Measurements from ENCODE around the gene TIMM13.
A peak's percentile ranks its signal among the peaks of the same experiment; 100 is the strongest.
"Not testable (repeated sequence)": the region's sequence is repeated elsewhere in the genome, so short reads cannot be mapped to it uniquely, and the experiment has no call there.

TIMM13 gene
- 9.2 to 15.2 (median 12.0) reads per million in 3 donors for total RNA-seq

- Histone ChIP-seq H3K27me3 (replicated peaks; ENCODE audit: control insufficient read depth, insufficient read depth, low read length, poor library complexity, severe bottlenecking) (no peaks in the 10 kb centered on the region), H3K4me1 (ENCODE audit: control insufficient read depth, insufficient read depth, low read length, poor library complexity, severe bottlenecking) (peaks cover 25% of the 10 kb centered on the region), H3K36me3 (ENCODE audit: control insufficient read depth, insufficient read depth, low read length) (peaks cover 18% of the 10 kb centered on the region), H3K9me3 (ENCODE audit: control insufficient read depth, low read length) (no peaks in the 10 kb centered on the region), H3K4me3 (ENCODE audit: insufficient read depth, low read depth, low read length, poor library complexity, severe bottlenecking) (peak within 1 kb of the TSS; percentile 96), H3K27ac (ENCODE audit: insufficient read depth, low read length, poor library complexity, severe bottlenecking) (peak within 1 kb of the TSS; percentile 98)
- DNase-seq, result peak; percentile 91 to 94 (median 94)
Observed at GRCh38 chr19:2427429-2428320, at the start of gene TIMM13. Gene TIMM13, minus strand, starts transcription at chr19:2427586. Its CDS starts 53 bp downstream, at chr19:2427533.

- H3K4me3 ChIP-seq (ENCODE audit: insufficient read depth, low read depth, low read length, poor library complexity, severe bottlenecking), result peak overlapping the region; percentile 94
- peak; percentile 41 to 51 (median 51) for DNase-seq
- H3K9me3 ChIP-seq (ENCODE audit: control insufficient read depth, low read length), result no peaks in the 10 kb centered on the region
- no peaks in the 10 kb centered on the region for H3K27me3 ChIP-seq (replicated peaks; ENCODE audit: control insufficient read depth, insufficient read depth, low read length, poor library complexity, severe bottlenecking)
- peaks cover 26% of the 10 kb centered on the region for H3K4me1 ChIP-seq (ENCODE audit: control insufficient read depth, insufficient read depth, low read length, poor library complexity, severe bottlenecking)
- H3K36me3 ChIP-seq (ENCODE audit: control insufficient read depth, insufficient read depth, low read length), result peaks cover 12% of the 10 kb centered on the region
- H3K27ac ChIP-seq (ENCODE audit: insufficient read depth, low read length, poor library complexity, severe bottlenecking), result peak overlapping the region; percentile 89
Observed at GRCh38 chr19:2476451-2477140, 49.2 kb upstream of the TIMM13 start.

- Histone ChIP-seq H3K4me3 (ENCODE audit: insufficient read depth, low read depth, low read length, poor library complexity, severe bottlenecking) (peak within 1 kb of the TSS; percentile 94), H3K27me3 (replicated peaks; ENCODE audit: control insufficient read depth, insufficient read depth, low read length, poor library complexity, severe bottlenecking) (no peaks in the 10 kb centered on the region), H3K4me1 (ENCODE audit: control insufficient read depth, insufficient read depth, low read length, poor library complexity, severe bottlenecking) (peaks cover 26% of the 10 kb centered on the region), H3K27ac (ENCODE audit: insufficient read depth, low read length, poor library complexity, severe bottlenecking) (peak within 1 kb of the TSS; percentile 89), H3K36me3 (ENCODE audit: control insufficient read depth, insufficient read depth, low read length) (peaks cover 12% of the 10 kb centered on the region), H3K9me3 (ENCODE audit: control insufficient read depth, low read length) (no peaks in the 10 kb centered on the region)
- DNase-seq, result peak; percentile 94 to 98 (median 96)
Observed at GRCh38 chr19:2475702-2476450, 48.5 kb upstream of the TIMM13 start, which contains the start of gene GADD45B. Gene GADD45B, plus strand, starts transcription at chr19:2476127. Its CDS starts 232 bp downstream, at chr19:2476359.

GRCh38 chr19:2475018-2475701, 47.8 kb upstream of the TIMM13 start:
- H3K4me3 ChIP-seq (ENCODE audit: insufficient read depth, low read depth, low read length, poor library complexity, severe bottlenecking), result peak overlapping the region; percentile 94
- H3K4me1 ChIP-seq (ENCODE audit: control insufficient read depth, insufficient read depth, low read length, poor library complexity, severe bottlenecking), result peaks cover 26% of the 10 kb centered on the region
- H3K9me3 ChIP-seq (ENCODE audit: control insufficient read depth, low read length), result no peaks in the 10 kb centered on the region
- peaks cover 12% of the 10 kb centered on the region for H3K36me3 ChIP-seq (ENCODE audit: control insufficient read depth, insufficient read depth, low read length)
- DNase-seq, result peak in 2 of 3 donors; percentile 36 to 42
- H3K27me3 ChIP-seq (replicated peaks; ENCODE audit: control insufficient read depth, insufficient read depth, low read length, poor library complexity, severe bottlenecking), result no peaks in the 10 kb centered on the region
- peak overlapping the region; percentile 89 for H3K27ac ChIP-seq (ENCODE audit: insufficient read depth, low read length, poor library complexity, severe bottlenecking)

- peak; percentile 79 to 89 (median 80) for DNase-seq
- peak overlapping the region; percentile 94 for H3K4me3 ChIP-seq (ENCODE audit: insufficient read depth, low read depth, low read length, poor library complexity, severe bottlenecking)
- peaks cover 26% of the 10 kb centered on the region for H3K4me1 ChIP-seq (ENCODE audit: control insufficient read depth, insufficient read depth, low read length, poor library complexity, severe bottlenecking)
- no peaks in the 10 kb centered on the region for H3K9me3 ChIP-seq (ENCODE audit: control insufficient read depth, low read length)
- peak overlapping the region; percentile 89 for H3K27ac ChIP-seq (ENCODE audit: insufficient read depth, low read length, poor library complexity, severe bottlenecking)
- no peaks in the 10 kb centered on the region for H3K27me3 ChIP-seq (replicated peaks; ENCODE audit: control insufficient read depth, insufficient read depth, low read length, poor library complexity, severe bottlenecking)
- peaks cover 12% of the 10 kb centered on the region for H3K36me3 ChIP-seq (ENCODE audit: control insufficient read depth, insufficient read depth, low read length)
Observed at GRCh38 chr19:2474232-2475017, 47.0 kb upstream of the TIMM13 start.

GRCh38 chr19:2469915-2470200, 42.5 kb upstream of the TIMM13 start:
- H3K27me3 ChIP-seq (replicated peaks; ENCODE audit: control insufficient read depth, insufficient read depth, low read length, poor library complexity, severe bottlenecking); H3K27ac ChIP-seq (ENCODE audit: insufficient read depth, low read length, poor library complexity, severe bottlenecking); H3K9me3 ChIP-seq (ENCODE audit: control insufficient read depth, low read length); H3K36me3 ChIP-seq (ENCODE audit: control insufficient read depth, insufficient read depth, low read length); H3K4me3 ChIP-seq (ENCODE audit: insufficient read depth, low read depth, low read length, poor library complexity, severe bottlenecking); H3K4me1 ChIP-seq (ENCODE audit: control insufficient read depth, insufficient read depth, low read length, poor library complexity, severe bottlenecking); DNase-seq: not testable (repeated sequence)

GRCh38 chr19:2469102-2469914, 41.9 kb upstream of the TIMM13 start:
- H3K27me3 ChIP-seq (replicated peaks; ENCODE audit: control insufficient read depth, insufficient read depth, low read length, poor library complexity, severe bottlenecking), result no peaks in the 10 kb centered on the region
- DNase-seq, result no peak

GRCh38 chr19:2468596-2468995, 41.2 kb upstream of the TIMM13 start:
- Histone ChIP-seq H3K27ac (ENCODE audit: insufficient read depth, low read length, poor library complexity, severe bottlenecking) (no peak overlapping the region), H3K4me1 (ENCODE audit: control insufficient read depth, insufficient read depth, low read length, poor library complexity, severe bottlenecking) (no peaks in the 10 kb centered on the region), H3K9me3 (ENCODE audit: control insufficient read depth, low read length) (no peaks in the 10 kb centered on the region), H3K27me3 (replicated peaks; ENCODE audit: control insufficient read depth, insufficient read depth, low read length, poor library complexity, severe bottlenecking) (no peaks in the 10 kb centered on the region), H3K4me3 (ENCODE audit: insufficient read depth, low read depth, low read length, poor library complexity, severe bottlenecking) (no peak overlapping the region), H3K36me3 (ENCODE audit: control insufficient read depth, insufficient read depth, low read length) (no peaks in the 10 kb centered on the region)
- DNase-seq, result no peak

More at GRCh38 chr19:2469102-2469914, 41.9 kb upstream of the TIMM13 start:
- no peaks in the 10 kb centered on the region for H3K4me1 ChIP-seq (ENCODE audit: control insufficient read depth, insufficient read depth, low read length, poor library complexity, severe bottlenecking)
- H3K4me3 ChIP-seq (ENCODE audit: insufficient read depth, low read depth, low read length, poor library complexity, severe bottlenecking), result no peak overlapping the region
- H3K36me3 ChIP-seq (ENCODE audit: control insufficient read depth, insufficient read depth, low read length), result no peaks in the 10 kb centered on the region
- H3K27ac ChIP-seq (ENCODE audit: insufficient read depth, low read length, poor library complexity, severe bottlenecking), result no peak overlapping the region
- H3K9me3 ChIP-seq (ENCODE audit: control insufficient read depth, low read length), result no peaks in the 10 kb centered on the region
